GM19438 (cell line): ENCODE results near the gene PPP4R3B.

ENCODE experiments used
- ATAC-seq: cut with Tn5 transposase; IDR thresholded peaks from one replicate; pipeline ENCODE4 v1.9.1; 2021; ENCODE audit warnings: low read depth; ENCODE audit not compliant: unreplicated experiment

Gene PPP4R3B

DNA sequence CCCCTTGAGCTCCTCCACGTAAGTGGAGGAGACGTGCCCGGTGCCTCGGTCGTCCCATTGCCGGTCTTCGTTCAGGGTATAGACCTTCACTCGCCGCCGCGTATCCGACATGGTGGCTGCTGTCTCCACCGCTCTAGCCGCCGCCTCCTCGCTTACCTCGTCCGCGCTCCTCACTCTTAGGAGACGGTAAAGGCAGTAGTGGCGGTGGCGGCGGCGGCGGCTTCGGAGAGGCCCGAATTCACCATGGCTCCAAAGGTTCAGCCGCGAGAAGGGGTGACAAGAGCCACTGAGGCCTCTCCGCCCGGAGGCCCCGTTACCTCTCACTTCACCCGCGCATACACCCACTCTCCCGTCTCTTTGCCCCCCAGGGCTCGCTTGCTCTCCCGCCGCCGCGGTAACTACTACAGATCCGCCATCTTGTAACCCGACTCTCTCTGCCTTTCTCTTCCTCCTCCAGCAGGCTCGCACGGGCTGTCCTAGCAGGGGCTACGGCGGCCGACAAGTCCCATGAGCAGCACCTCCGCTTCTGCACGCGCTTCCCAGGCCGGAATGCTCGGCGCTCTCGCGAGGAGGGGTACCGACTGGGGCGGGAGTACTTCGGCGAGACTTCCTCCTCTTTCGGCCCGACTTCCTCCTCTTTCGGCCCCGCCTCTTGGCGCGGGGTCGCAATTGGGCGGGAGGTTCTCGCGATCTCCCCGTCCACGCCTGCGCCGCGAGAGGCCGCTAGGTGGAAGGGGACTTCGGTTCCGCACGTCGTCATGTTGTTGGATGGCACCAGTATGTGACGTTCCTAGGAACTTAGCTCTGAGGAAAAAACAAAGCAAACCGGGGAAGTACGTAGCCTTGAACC is at the start of gene PPP4R3B:
TSS of gene PPP4R3B (minus strand) at position 448 of the 850 bp plus-strand sequence. CDS start at position 111, 337 bp downstream.
- ATAC-seq: peak; percentile 81

DNA sequence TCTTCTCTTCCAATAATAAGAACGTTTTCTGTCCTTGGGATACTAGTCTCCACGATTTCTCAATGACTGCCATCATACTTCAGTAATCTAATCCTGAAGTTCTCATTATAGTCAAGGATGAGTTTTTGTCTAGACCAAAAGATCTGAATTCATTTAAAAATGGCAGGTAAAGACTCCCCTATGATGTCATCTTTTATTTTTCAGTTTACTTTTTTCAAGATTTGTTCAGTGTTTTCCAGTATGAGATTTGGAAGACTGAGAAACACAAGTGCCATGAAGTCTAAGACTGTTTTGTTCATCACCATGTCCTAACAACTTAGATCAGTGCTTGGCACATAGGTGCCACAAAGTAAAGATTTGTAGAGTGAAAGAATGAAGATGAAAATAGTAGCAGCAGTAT is 35.8 kb upstream of the PPP4R3B start:
- no peak for ATAC-seq

DNA sequence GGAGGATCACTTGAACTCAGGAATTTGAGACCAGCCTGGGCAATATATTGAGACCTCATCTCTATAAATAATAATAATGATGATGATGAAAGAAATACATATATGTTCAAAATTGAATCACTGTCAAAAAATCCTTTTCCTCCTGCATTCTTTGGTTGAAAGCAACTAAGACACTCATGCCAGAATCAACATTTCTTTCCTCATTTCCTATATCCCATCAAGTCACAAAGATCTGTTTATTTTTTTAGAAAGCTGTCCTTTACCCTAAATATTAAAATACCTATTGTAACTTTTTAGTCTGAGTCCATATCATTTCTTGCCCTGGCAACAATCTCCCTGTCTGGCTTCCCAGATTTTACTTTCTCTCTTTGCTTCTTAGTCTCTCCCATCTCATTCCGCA is 31.8 kb upstream of the PPP4R3B start:
- no peak for ATAC-seq

DNA sequence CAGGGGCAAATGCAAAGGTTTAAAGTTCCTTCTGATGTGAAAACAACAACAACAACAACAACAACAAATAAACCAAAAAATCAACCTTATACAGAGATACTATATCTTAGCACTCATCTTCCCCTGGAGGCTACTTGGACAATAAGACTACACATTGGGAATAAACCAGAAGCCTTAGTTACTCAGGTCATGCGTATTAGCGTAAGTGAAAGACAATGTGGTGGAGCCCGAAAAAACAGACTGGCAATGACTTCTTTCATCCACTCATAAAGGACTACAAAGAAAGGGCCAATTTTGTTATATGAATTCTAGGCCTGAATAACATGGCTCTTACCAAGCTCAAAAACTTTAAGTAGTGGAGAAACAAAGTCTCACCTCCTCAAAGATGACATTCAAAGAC is 19.4 kb upstream of the PPP4R3B start:
- no peak for ATAC-seq

DNA sequence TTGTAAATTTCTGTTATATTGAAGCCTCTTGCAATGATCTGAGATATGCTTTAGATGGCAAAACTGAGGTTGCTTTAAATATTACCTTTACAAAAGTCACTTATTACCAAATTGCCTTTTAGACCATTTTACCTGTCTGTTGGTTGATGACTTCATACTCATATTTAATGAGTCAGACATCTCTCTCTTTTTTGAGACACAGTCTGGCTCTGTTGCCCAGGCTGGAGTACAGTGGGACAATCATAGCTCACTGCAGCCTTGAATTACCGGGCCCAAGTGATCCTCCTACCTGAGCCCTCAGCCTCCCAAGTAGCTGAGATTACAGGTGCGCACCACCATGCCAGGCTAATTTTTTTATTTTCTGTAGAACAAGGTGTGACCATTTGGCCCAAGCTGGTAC is 11.5 kb upstream of the PPP4R3B start:
- no peak for ATAC-seq

DNA sequence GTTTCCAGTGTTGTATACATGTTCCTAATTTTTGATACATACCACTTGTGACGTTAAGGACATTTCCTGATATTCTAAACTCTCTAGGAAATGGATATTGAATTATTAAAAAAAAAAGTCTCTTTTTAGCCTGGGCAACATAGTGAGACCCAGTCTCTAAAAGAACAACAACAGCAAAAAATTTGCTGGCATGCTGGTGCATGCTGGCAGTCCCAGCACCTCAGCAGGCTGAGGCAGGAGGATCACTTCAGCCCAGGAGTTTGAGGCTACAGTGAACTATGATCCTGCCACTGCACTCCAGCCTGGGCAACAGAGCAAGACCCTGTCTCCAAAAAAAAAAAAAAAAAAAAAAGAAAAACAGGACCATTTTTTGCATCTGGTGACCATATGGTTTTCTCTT is 10.5 kb upstream of the PPP4R3B start:
- ATAC-seq: no peak

DNA sequence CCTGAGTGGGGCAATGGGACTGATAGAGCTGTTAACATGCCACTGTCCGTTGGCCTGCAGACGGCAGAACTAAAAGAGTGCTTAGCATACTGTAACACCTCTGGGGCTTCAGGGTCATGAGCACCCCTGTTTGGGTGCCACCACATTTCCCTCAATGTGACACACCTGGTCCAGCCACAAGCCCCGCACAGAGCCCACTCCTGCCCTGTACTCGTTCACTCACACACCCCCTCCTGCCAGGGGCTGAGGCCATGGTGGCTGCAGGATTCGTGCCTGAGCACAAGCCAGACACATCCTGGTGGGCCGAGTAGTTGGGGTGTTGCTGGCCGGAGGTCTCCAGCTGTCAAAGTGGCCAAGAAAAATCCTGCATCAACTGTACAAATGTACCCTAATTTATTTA is 4.4 kb upstream of the PPP4R3B start:
- ATAC-seq: no peak

DNA sequence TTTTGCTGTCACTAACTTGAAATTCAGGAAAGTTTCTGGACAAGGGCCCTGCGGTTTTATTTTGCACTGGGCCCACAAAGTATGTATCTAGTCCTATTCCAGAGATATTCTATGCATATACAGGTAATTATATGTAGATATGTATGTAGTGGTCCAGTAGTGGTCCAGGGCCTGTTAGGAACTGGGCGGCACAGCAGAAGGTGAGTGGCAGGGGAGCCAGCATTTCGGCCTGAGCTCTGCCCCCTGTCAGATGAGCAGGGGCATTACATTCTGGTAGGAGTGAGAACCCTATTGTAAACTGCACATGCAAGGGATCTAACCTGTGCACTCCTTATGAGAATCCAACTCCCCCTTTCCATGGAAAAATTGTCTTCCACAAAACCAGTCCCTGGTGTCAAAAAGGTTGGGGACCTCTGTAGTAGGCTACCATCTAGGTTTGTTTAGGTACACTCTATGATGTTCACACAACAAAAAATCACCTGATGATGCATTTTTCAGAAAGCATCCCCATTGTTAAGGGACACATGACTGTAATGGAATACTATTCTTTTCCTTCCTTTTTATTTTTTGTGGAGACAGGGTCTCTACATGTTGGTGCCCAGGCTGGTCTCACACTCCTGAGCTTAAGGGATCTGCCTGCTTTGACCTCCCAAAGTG is 2.8 kb upstream of the PPP4R3B start:
- ATAC-seq: no peak

DNA sequence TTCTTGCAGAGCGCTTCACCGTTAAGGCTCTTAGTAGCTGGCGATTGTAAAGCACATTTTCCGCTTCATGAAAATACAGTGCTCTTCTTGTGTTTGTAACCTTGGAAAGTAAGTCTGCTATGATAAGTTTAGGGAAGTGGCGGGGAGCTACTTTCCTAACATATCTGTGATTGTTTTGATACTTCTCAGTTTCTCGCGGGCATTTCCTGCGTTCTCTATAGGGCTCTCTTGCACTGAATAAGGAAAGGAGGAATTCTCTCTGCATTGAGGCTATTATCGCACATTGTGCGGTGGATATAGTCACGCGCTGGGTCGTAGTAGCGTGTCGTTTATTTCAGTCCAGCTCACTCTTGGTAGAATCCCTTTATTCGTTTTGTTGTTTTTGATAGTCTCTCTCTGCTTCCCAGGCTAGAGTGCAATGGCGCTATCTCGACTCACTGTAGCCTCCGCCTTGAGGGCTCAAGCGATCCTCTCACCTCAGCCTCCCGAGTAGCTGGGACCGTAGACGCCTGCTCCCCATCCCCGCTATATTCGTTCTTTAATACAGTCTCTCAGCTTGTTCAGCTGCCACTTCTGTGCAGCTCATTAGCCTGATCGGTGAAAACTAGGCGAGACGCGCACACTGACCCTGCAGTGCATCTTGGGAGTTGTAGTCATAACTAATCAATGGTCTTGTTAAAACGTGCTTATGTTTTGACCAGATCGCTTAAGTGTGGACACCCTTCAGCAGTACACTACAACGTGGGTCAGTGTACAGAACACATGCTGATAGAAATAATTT is 1.0 kb upstream of the PPP4R3B start:
- ATAC-seq: peak; percentile 33

DNA sequence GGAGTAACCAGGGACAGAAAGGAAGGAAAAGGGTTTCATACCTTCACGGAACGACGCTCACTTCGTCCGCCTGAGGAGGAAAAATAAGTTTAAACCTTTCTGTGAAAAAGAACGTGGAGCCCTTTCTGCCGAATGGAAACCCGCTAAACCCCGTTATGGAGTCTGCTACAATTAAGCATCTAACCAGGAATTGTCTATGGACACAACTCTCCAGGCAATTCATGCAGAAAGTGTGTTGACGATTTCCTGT is 528 bp upstream of the PPP4R3B start:
- no peak for ATAC-seq

DNA sequence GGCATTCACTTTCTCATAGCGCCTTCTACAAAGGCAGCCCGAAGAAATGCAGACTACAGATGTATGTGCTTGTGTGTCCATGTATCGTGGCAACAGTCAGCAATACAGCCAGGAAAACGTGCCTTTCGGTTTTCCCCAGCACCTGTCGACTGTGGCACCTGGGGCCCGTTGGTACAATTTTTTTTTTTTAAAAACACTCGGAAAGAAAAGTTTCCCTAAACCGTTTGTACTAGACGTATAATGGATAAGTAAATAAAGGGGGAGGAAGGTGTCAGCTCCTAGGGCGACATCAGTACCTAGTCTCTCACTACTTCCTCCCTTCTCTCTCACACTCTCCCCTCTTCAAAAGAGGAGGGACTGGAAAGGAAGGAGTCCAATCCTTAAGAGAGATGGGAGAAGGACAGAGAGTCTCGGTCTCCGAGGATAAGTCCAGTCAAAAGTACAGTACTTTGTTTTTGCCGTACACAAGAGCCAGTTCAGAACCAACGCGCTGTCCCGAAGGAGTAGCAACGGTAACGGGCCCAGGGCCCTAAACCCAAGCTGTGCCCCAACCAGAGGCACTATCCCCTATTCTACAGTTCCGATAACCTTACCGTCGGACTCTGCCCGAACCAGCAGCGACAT is 759 bp downstream of the PPP4R3B start:
- ATAC-seq: peak; percentile 18

DNA sequence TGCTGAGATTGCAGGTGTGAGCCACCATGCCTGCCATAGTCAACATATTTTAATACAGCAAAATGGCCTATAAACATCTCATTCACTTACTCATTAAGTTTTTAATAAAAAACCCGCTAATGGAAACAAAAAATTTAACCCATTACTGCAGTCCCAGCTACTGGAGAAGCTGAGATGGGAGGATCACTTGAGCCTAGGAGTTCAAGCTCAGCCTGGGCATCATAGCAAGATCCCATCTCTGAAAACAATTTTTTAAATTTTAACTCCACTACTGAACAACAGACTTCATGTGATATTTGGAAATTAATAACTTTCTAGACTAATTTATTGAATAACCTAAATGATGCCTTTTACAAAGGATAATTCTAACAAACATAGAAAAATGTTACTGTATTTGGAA is 5.4 kb downstream of the PPP4R3B start:
- ATAC-seq: no peak

DNA sequence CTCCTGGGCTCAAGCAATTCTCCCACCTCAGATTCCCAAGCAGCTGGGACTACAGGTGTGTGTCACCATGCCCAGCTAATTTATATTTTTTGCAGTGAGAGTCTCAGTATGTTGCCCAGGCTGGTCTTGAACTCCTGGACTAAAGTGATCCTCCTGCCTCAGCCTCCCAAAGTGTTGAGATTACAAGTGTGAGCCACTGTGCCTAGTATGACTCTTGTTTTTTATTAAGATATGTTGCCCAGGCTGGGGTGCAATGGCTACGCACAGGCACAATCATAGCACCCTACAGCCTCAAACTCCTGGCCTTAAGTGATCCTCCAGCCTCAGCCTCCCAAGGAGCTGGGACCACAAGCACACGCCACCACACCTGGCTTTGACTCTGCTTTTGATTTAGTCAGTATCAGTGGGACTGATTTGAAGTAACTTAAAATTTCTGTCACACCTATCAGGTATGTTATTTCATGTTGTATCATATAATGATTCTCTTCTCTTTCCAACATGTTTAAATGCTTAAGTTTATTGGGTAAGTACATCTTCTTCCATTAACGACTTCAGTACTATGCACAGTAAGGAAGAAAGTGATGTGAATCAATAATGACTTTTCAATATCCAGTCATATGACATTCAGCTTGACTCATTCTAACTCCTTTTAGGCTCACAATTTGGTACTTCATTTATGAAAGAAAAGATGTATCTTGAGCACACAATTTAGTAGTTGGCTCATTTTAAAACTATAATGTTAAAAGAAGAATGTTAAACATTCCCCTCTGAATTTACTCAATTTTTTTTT is 6.3 kb downstream of the PPP4R3B start:
- no peak for ATAC-seq

DNA sequence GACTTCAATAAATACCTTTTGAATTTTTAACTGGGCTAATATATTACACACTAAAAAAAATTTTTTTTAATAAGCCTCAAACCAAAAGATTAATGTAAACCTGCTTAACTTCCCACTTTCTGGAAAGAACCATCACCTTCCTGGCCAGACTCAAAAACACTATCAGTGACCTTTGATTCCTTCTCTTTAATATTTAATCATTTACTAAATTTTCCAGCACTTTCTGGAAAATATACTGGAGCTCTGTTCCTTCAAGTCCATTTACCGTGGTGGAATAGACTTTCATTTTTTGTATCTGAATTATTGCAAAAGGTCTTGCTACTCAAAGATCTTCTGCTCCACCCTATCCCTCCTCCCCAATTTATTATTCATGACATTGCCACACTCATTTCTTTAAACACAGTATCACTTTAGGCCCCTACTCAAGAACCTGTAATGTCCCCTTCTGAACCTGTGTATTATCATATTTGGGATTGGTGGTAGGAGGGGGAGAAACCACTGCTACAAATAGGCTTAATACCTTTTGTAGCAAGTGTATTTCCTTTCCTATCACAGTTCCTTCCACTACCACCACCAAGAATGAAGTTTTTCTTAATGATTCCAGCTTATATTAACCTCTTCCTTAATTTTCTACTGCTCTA is 7.4 kb downstream of the PPP4R3B start:
- ATAC-seq: no peak

DNA sequence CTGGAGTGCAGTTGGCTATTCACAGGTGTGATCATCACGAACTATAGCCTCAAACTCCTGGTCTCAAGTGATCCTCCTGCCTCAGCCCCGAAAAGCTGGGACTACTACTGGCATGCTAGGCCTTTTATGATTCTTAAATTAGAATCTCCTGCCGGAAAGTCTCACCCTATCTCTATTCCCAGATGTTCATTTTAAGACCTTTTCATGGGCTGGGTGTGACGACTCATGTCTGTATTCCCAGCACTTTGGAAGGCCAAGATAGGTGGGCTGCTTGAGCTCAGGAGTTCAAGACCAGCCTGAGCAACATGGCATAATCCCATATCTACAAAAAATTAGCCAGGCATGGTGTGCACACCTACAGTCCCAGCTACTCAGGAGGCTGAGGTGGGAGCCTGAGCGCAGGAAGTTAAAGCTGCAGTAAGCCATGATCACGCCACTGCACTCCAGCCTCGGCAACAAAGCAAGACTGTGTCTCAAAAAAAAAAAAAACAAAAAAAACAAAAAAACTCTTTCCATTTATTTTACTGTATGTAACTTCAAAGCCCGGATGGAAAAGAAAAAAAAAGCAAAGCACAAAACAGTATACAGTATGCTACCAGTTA is 8.1 kb downstream of the PPP4R3B start:
- ATAC-seq: no peak

DNA sequence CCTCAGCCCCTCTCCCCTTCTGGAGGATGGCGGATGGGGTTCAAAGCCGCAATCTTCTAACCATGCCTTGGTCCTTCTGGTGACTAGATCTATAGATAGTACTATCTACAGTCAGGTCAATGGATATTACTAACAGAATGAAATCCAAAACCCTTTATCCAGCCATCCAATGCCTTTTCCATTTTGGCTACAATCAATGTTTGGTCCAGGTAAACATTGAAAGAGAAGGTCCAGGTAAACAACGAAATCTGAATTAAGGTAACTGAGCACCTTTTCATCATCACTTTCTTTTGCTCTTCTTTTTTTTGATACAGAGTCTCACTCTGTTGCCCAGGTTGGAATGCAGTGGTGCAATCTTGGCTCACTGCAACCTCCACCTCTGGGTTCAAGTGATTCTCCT is 9.7 kb downstream of the PPP4R3B start:
- no peak for ATAC-seq

DNA sequence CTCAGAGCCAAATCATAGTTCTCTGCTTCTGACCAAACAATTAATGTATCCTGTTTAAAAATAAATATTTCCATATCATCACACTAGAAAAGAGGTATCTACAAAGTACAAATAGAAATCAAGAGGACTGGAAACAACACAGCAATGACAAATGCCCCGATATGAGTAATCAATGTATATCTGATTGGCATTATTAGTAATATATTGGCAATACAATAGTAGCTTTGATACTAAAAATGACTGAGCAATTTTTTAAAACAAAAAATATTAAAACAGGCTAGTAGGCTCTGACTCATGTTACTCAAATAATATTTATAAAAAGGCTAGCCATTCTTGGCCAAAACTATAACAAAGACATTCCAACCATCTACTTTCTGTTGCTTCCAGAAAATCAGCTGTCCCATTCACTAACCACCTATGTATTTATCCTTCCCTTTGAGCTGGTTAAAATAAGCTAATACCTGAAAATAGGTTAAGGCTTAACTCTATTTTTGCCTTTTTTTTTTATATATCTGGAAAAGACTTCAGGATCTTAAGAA is 13.3 kb downstream of the PPP4R3B start:
- no peak for ATAC-seq

DNA sequence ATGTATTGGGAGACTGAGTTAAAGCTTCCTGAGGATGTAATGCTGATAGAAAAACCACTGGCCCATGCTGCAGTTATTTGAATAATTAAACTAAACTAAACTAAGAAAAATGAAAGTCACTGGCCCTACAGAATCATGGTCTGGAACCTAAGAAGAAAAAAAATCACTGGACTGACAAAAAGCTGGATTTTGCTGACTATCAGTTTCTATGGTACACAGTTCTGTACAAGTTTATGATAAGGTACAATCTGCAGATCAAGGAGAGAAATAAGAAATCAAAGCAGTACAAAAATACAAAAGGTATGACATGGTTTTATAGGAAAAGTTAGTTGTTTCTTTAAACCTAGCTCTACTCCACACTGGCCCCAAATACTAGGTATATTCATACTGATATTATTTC is 15.6 kb downstream of the PPP4R3B start:
- no peak for ATAC-seq

DNA sequence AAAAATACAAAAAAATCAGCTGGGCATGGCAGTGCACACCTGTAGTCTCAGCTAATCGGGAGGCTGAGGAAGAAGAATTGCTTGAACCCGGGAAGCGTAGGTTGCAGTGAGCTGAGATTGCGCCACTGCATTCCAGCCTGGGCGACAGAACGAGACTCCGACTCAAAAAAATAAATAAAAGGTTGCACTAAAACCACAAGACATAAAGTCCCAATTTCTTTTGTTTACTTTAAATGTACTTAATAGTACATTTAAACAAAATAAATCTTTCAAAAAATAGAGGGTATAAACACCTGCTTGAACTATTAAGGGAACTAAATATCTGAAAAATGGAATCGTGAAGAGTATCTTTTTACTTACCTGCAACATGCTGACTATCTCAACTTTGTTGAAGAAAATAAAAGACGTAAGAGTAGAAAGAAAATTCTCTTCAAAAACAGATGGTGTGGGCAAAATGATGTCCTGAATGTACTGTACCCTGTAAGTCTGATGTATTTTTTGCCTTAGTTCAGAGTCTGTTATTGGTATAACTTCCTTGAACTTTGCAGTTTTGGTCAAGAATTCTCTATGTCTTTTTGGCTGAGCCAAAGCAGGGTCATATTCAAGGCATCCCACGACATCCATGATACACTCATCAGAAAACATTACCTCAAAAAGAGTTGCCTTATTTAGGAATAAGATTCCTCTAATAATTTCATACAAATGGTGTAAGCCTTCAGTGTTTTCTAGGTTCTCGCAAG is 19.2 kb downstream of the PPP4R3B start:
- no peak for ATAC-seq
